DND-41 (cell line): ENCODE data around the gene ZNF658.
A peak's percentile ranks its signal among the peaks of the same experiment; 100 is the strongest.
"Not testable (repeated sequence)": the region's sequence is repeated elsewhere in the genome, so short reads cannot be mapped to it uniquely, and the experiment has no call there.

Experiments
- ATAC-seq: fragments of 200-7000 bp; cut with Tn5 transposase; 3 replicates; pipeline ENCODE4 v1.9.1; 2021; ENCODE audit warnings: low read depth; ENCODE audit not compliant: insufficient read depth
- DNase-seq: peaks from one replicate; pipeline ENCODE4 v3.0.0-alpha.2; 2020
- H2AFZ ChIP-seq: 2 replicates; pipeline ENCODE4 v1.6.0; 2012; ENCODE audit warnings: low read depth, low read length
- H3K27ac ChIP-seq: 2 replicates; pipeline ENCODE4 v1.5.1; 2012; ENCODE audit warnings: low read length, inconsistent platforms
- H3K27me3 ChIP-seq: fragments of 200-600 bp; sonication (generic); 2 replicates; pipeline ENCODE4 v1.6.0; 2012; ENCODE audit warnings: low read length, mild to moderate bottlenecking, inconsistent platforms; ENCODE audit not compliant: insufficient read depth, poor library complexity
- H3K36me3 ChIP-seq: 2 replicates; pipeline ENCODE4 v1.5.1; 2012; ENCODE audit warnings: low read length, inconsistent platforms; ENCODE audit not compliant: insufficient read depth
- H3K4me1 ChIP-seq: 2 replicates; pipeline ENCODE4 v1.5.1; 2012; ENCODE audit warnings: mild to moderate bottlenecking, low read length; ENCODE audit not compliant: insufficient read depth
- H3K4me2 ChIP-seq: 2 replicates; pipeline ENCODE4 v1.6.0; 2012; ENCODE audit warnings: mild to moderate bottlenecking, moderate library complexity, low read length, inconsistent platforms; ENCODE audit not compliant: insufficient read depth
- H3K4me3 ChIP-seq, 2 experiments: fragments of 200-600 bp in 1 of 2; shearing (Covaris generic) in 1 of 2; 2 replicates each; pipeline ENCODE4 v1.5.1; 2012 to 2016; ENCODE audit warnings: inconsistent platforms in 2 of 2, low read length in 2 of 2, mild to moderate bottlenecking in 2 of 2, low read depth in 1 of 2, moderate library complexity in 1 of 2
- H3K79me2 ChIP-seq: 2 replicates; pipeline ENCODE4 v1.6.0; 2012; ENCODE audit warnings: low read length, inconsistent platforms; ENCODE audit not compliant: insufficient read depth
- H3K9ac ChIP-seq: 2 replicates; pipeline ENCODE4 v1.6.0; 2012; ENCODE audit warnings: low read depth, mild to moderate bottlenecking, inconsistent platforms, low read length, moderate library complexity
- H3K9me3 ChIP-seq: 2 replicates; pipeline ENCODE4 v1.5.1; 2012; ENCODE audit warnings: low read length, moderate library complexity, mild to moderate bottlenecking, inconsistent platforms; ENCODE audit not compliant: insufficient read depth, severe bottlenecking
- H4K20me1 ChIP-seq: 2 replicates; pipeline ENCODE4 v1.6.0; 2012; ENCODE audit warnings: low read length; ENCODE audit not compliant: insufficient read depth

ZNF658 gene

DNA sequence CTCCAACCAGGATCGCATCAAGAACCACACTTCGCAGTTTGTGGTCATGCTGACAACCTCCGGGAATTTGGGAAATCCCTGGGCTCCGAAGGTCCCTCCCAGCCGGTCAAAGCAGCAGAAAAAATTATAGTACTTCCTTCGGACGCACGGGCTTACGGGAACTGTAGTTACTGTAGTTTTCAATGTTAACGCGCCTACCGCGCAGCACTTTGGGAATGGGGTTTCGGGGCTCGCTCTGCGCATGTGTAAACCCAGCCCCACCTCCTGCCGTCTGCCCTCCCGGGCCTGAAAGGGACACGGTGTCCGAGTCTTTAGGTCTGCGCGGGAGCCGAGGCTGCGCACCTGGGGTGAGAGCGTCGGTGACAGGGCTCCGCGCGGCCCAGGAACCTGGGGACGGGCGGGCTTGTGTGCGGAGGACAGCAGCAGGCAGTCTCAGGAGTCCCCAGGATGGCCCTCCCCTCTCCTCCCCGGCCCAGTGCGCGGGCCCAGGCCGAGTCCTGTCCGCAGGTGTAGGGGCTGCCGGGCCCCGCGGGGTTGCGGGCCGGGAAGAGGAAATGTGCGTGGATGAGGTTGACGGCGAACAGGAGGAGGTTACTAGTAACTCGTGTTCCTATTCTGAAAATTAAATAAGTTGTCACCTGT, at the start of gene ZNF658:
ZNF658 (plus strand) TSS at position 236 of the 642 bp plus-strand sequence. CDS start 2,837 bp downstream, outside the sequence.
- H3K36me3 ChIP-seq, H3K4me1 ChIP-seq, H3K27ac ChIP-seq, H3K27me3 ChIP-seq, H4K20me1 ChIP-seq, H3K9me3 ChIP-seq, H3K79me2 ChIP-seq: not testable (repeated sequence)
- H3K9ac ChIP-seq, result peak within 1 kb of the TSS; percentile 52
- peak within 1 kb of the TSS; percentile 60 for H3K4me2 ChIP-seq
- H3K4me3 ChIP-seq, result peak within 1 kb of the TSS; percentile 7 to 56; a peak in 3 of 4 replicates
- peak; percentile 79 for DNase-seq
- peak within 1 kb of the TSS; percentile 65; the same call in 1 of the 2 replicates for H2AFZ ChIP-seq
- ATAC-seq, result peak; percentile 96

DNA sequence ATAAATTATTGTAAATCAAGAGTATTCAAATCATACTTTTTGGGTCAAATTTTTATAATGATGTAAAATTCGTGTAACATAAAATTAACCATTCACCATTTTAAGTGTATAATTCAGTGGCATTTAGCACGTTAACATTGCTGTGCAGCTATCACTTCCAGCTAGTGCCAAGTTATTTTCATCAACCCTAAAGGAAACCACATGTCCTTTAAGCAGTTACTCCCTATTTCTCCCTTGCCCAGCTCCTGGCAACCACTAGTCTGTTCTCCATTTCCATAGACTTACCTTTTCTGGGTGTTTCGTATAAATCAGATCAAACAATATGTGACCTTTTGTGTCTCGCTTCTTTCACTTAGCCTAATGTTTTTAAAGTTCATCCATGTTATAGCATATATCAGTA, 38.8 kb upstream of the ZNF658 start:
- not testable (repeated sequence) for H3K79me2 ChIP-seq, H2AFZ ChIP-seq, H3K27ac ChIP-seq, H3K9me3 ChIP-seq, DNase-seq, H3K4me2 ChIP-seq, H3K4me3 ChIP-seq, ATAC-seq, H3K27me3 ChIP-seq, H3K4me1 ChIP-seq, H3K9ac ChIP-seq, H4K20me1 ChIP-seq, H3K36me3 ChIP-seq

DNA sequence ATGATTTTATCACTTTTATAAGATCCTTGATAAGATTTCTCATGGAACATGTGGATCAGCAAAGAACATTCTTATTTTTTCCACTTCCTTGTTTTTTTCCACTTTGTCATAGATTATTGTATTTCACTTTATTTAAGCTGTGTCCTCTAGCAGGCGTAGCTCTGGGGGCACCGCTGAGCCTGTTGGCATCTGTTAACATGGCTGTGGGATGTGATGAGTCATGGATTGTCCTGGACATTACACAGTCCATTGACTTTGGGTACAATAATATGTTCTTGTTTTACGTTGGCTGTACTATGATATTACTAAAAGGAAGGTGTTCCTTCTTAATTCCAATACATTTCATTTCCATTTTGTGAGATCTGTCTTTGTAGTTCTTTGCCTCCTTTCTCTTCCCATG, 31.9 kb upstream of the ZNF658 start:
- H3K36me3 ChIP-seq, H3K9ac ChIP-seq, H3K4me1 ChIP-seq, H3K27me3 ChIP-seq, H4K20me1 ChIP-seq, DNase-seq, H3K4me3 ChIP-seq, H2AFZ ChIP-seq, H3K27ac ChIP-seq, H3K9me3 ChIP-seq, H3K4me2 ChIP-seq, H3K79me2 ChIP-seq, ATAC-seq: not testable (repeated sequence)

DNA sequence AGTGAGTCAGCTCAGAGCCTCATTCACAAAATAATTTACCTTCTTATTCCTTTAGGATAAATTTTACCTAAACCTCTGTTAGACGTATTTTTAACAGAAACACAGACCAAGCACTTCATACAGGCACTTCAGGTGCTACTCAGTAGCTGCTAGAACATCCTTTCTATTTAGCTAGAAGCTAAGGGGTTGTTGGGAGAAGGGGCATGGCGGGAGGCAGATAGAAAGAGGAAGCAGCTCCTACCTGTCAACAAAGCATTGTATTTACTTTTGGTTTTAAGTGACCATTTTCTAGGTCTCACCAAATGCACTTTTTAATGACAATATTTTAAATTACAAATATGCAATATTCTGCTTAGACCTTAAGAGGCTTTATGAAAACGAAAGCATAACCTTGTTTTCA, 19.9 kb upstream of the ZNF658 start:
- not testable (repeated sequence) for H3K79me2 ChIP-seq, H3K9me3 ChIP-seq, H3K4me1 ChIP-seq, H3K27me3 ChIP-seq, H3K27ac ChIP-seq, H4K20me1 ChIP-seq, H3K9ac ChIP-seq, H3K4me2 ChIP-seq, H2AFZ ChIP-seq, ATAC-seq, H3K36me3 ChIP-seq, DNase-seq, H3K4me3 ChIP-seq

DNA sequence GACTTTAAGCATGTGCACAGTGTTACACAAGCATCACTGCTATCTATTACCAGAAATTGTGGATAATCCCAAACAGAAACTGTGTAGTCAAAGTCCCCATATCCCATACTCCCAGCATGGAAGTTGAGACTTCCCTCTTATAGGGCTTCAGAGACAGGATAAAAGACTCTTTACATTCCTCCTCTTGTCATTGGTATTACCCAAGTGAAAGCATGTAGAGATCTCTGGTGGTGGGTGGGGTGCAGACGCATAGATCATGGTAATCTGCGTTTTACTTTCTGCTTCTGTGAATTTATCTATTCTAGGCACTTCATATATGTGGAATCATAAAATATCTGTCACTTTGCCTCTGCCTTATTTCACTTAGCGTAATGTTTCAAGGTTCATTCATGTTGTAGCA, 18.7 kb upstream of the ZNF658 start:
- ATAC-seq, H2AFZ ChIP-seq, H3K79me2 ChIP-seq, H3K4me3 ChIP-seq, H3K9me3 ChIP-seq, H3K4me1 ChIP-seq, H3K36me3 ChIP-seq, H3K9ac ChIP-seq, DNase-seq, H4K20me1 ChIP-seq, H3K27ac ChIP-seq, H3K27me3 ChIP-seq, H3K4me2 ChIP-seq: not testable (repeated sequence)

DNA sequence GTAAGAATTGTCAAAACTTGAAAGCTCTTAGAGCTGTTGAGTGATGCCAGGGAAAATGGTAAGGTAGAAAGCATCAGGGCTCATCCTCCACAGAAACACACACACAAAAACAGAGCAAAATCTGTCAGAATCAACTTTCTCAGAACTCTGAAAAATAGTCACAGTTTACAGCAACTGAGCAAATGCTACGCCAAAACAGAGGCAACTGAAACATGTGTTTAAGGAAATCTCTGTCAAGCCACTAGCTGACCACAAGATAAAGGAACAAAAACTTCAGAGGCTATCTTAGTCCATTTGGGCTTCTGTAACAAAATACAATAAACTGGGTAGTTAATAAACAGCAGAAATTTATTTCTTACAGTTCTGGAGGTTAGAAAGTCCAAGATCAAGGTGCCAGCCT, 10.2 kb upstream of the ZNF658 start:
- not testable (repeated sequence) for H3K9ac ChIP-seq, ATAC-seq, H4K20me1 ChIP-seq, H3K79me2 ChIP-seq, H3K4me1 ChIP-seq, H3K4me3 ChIP-seq, H3K4me2 ChIP-seq, H3K27ac ChIP-seq, DNase-seq, H2AFZ ChIP-seq, H3K27me3 ChIP-seq, H3K9me3 ChIP-seq, H3K36me3 ChIP-seq

DNA sequence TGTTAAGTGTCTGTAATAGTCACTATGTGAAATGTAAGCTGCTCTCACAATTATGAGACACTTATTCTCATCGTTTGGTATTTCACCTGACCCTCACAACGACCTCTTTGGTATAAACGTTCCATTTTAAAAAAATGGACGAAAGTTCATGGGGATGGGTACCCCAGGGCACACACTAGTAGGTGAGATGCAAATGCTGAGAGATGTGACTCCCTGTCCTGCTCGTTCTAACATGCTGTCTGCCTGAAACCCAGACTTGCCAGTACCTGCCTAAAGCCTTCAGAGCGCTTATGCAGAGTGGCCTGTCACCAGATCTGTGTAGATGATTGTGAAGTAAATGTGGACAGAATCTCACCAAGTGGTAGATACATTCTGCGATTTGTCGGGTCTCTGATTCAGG, 616 bp downstream of the ZNF658 start:
- H3K9ac ChIP-seq, result peak overlapping the region; percentile 52
- H2AFZ ChIP-seq, result not testable (repeated sequence)

DNA sequence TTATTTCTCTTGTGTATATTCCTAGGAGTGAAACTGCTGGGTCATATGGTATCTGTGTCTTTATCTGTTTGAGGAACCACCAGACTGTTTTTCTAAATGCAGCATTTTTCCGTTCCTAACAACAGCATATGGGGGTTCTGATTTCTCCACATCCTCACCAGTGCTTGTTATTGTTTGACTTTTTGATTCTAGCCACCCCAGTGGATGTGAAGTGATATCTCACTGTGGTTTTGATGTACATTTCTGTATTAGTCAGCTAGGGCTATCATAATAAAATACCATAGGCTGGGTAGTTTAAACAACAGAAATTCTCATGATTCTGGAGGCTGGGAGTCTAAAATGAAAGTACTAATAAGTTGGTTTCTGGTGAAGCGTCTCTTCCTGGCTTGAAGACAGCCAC, 9.0 kb downstream of the ZNF658 start:
- not testable (repeated sequence) for H3K4me3 ChIP-seq, H3K9me3 ChIP-seq, H3K27me3 ChIP-seq, H3K9ac ChIP-seq, H3K4me2 ChIP-seq, DNase-seq, H2AFZ ChIP-seq, ATAC-seq, H3K27ac ChIP-seq, H3K4me1 ChIP-seq, H4K20me1 ChIP-seq, H3K79me2 ChIP-seq, H3K36me3 ChIP-seq

More for the DNA sequence above, 616 bp downstream of the ZNF658 start:
- not testable (repeated sequence) for H3K9me3 ChIP-seq, H3K27me3 ChIP-seq, H3K4me1 ChIP-seq, H3K27ac ChIP-seq, ATAC-seq, H4K20me1 ChIP-seq, H3K79me2 ChIP-seq, DNase-seq, H3K36me3 ChIP-seq
- peak overlapping the region in 1 of 2 experiments; percentile 56; a peak in 2 of 4 replicates for H3K4me3 ChIP-seq
- peak overlapping the region; percentile 60 for H3K4me2 ChIP-seq
